Measurements from ENCODE around the gene MLEC.

- TF ChIP-seq GATA3 (IDR thresholded peaks at IDR 0.05; ENCODE audit: low read depth, low read length) (no peak), GATA2 (IDR thresholded peaks at IDR 0.05; ENCODE audit: low read depth, low read length) (no peak)
Measured at GRCh38 chr12:120696626-120697025, 9.7 kb downstream of the MLEC start.

Data from SH-SY5Y (cell line).